Lower leg skin (tissue), 4 donors: Measurements from ENCODE around the gene GAK. TPM values are rescaled to one million over a fixed set of nuclear protein-coding genes. Genes with fewer than 3 reads are reported as not detected.

ENCODE experiments used
- DNase-seq, 2 donors: peaks; one replicate each; pipeline ENCODE4 v3.0.0-alpha.2; 2019; ENCODE audit warnings: low spot score in 2 of 2
- H3K4me3 ChIP-seq: fragments of 200-600 bp; sonication (generic); 2 replicates; pipeline ENCODE4 v1.5.1; 2017; ENCODE audit warnings: mild to moderate bottlenecking, low read depth; ENCODE audit not compliant: poor library complexity, severe bottlenecking
- CTCF ChIP-seq, 3 donors: fragments of 450-650 bp; IDR thresholded peaks; one replicate each; pipeline ENCODE4 v1.5.1; 2016; ENCODE audit warnings: antibody characterized with exemption in 3 of 3, mild to moderate bottlenecking in 3 of 3, moderate library complexity in 2 of 3
- POLR2A ChIP-seq, 2 donors: fragments of 450-650 bp; IDR thresholded peaks; one replicate each; pipeline ENCODE4 v1.6.1; 2016 to 2017; ENCODE audit warnings: antibody characterized with exemption in 2 of 2, mild to moderate bottlenecking in 1 of 2, moderate library complexity in 1 of 2
- WGBS, 2 donors: methylation state at CpG; one replicate each; pipeline ENCODE4 v1.1.5; 2018; 5-methylcytosine and 5-hydroxymethylcytosine counted together
- intact Hi-C: fragments of 100-400 bp; cut with DNase I; formaldehyde crosslinking; loops from one replicate; pipeline ENCODE4 v1.15.0; 2023; ENCODE audit warnings: low total_unique reads
- total RNA-seq, 4 donors: library from RNA; depleted of rRNA; stranded (reverse); fragments of >200 nt; gene quantifications; one replicate each; pipeline ENCODE4 v1.1.0, GENCODE V29; 2016

Gene GAK
- total RNA-seq, 4 donors from 2014 or later, result 94.7 to 154 (median 108) TPM

GRCh38 chr4:804804-805203, 127.3 kb downstream of the GAK start:
- 83 to 88% methylated on average over 44 of the region's 44 CpGs for WGBS, 2 donors
- intact Hi-C loops, result no loop called here
- H3K4me3 ChIP-seq, result no peak overlapping the region
- no peak for TF ChIP-seq POLR2A (IDR thresholded peaks at IDR 0.05)
- no peak for TF ChIP-seq CTCF (IDR thresholded peaks at IDR 0.05)
- no peak for DNase-seq

GRCh38 chr4:803884-804283, 128.2 kb downstream of the GAK start:
- DNase-seq, result no peak
- WGBS, 2 donors, result 93 to 95% methylated on average over 13 of the region's 13 CpGs

GRCh38 chr4:801436-802124, 130.5 kb downstream of the GAK start:
- DNase-seq, result no peak
- intact Hi-C loops, result no loop called here
- H3K4me3 ChIP-seq, result no peak overlapping the region
- 88 to 89% methylated on average over 13 of the region's 13 CpGs for WGBS, 2 donors
- TF ChIP-seq POLR2A (IDR thresholded peaks at IDR 0.05), result no peak
- no peak for TF ChIP-seq CTCF (IDR thresholded peaks at IDR 0.05)

More at GRCh38 chr4:803884-804283, 128.2 kb downstream of the GAK start:
- no peak for TF ChIP-seq CTCF (IDR thresholded peaks at IDR 0.05)
- TF ChIP-seq POLR2A (IDR thresholded peaks at IDR 0.05), result no peak
- intact Hi-C loops, result no loop called here
- no peak overlapping the region for H3K4me3 ChIP-seq

Other genes with a start within 250 kb of the GAK start
- gene SLC49A3, start 243.2 kb downstream of the GAK start, total RNA-seq, result 10 to 100 TPM; 16.8 to 33.8 (median 22.7) TPM
- 100 to 1,000 TPM in 1 of 4 donors, 10 to 100 TPM in 3; 55.2 to 102 (median 72.3) TPM for gene PCGF3, start 226.5 kb downstream of the GAK start, total RNA-seq
- gene CPLX1, start 106.2 kb downstream of the GAK start, total RNA-seq, result under 1 TPM in 3 of 4 donors, not detected in 1; 0.12 to 0.34 (median 0.13) TPM
- gene TMEM175, start 144 bp upstream of the GAK start, total RNA-seq, result 10 to 100 TPM; 17.4 to 39.1 (median 30.1) TPM
- gene DGKQ, start 41.3 kb upstream of the GAK start, total RNA-seq, result 10 to 100 TPM; 18.4 to 30.7 (median 22.4) TPM
- 10 to 100 TPM in 2 of 4 donors, 1 to 10 TPM in 2; 6.0 to 13.4 (median 11.1) TPM for gene IDUA, start 54.7 kb upstream of the GAK start, total RNA-seq
- under 1 TPM in 3 of 4 donors, not detected in 1; 0.15 to 0.61 (median 0.19) TPM for gene SLC26A1, start 61.1 kb upstream of the GAK start, total RNA-seq
- gene FGFRL1, start 79.3 kb upstream of the GAK start, total RNA-seq, result 10 to 100 TPM in 2 of 4 donors, 1 to 10 TPM in 2; 7.4 to 13.7 (median 10.7) TPM
- gene RNF212, start 181.2 kb upstream of the GAK start, total RNA-seq, result 10 to 100 TPM in 2 of 4 donors, 1 to 10 TPM in 2; 2.9 to 11.8 (median 8.5) TPM
- gene SPON2, start 240.3 kb upstream of the GAK start, total RNA-seq, result 10 to 100 TPM; 19.1 to 39.8 (median 32.8) TPM